Inflammatory macrophage (primary cell): ENCODE data around the gene AGFG1.

ENCODE experiments used
- DNase-seq, 2 donors: peaks; one replicate each; pipeline ENCODE4 v3.0.0-alpha.2; 2020 to 2022

Gene AGFG1

GRCh38 chr2:227461811-227462461 lies 10.0 kb upstream of the AGFG1 start:
- no peak for DNase-seq

GRCh38 chr2:227462462-227462951 lies 9.4 kb upstream of the AGFG1 start:
- DNase-seq: no peak

GRCh38 chr2:227462972-227463931 lies 8.7 kb upstream of the AGFG1 start:
- no peak for DNase-seq

DNA sequence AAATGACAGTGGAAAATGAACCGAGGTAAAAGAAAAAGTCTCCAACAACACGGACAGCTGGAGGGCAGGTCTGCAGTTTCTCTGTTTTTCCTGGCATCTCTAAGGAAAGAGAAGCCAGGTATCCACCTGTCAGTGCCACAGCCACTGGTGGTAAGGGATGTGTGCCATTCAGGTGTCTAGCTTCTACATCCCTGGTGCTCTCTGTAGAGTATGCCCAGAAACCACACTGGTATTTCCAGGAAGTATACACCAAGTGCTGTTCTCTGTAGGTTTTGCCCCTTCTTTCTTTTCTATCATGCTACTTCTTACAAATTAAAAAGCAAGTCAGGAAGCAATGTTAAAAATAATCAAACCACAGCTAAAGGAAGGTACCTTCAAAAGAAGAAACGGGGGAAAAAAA lies 7.6 kb upstream of the AGFG1 start:
- DNase-seq: no peak

DNA sequence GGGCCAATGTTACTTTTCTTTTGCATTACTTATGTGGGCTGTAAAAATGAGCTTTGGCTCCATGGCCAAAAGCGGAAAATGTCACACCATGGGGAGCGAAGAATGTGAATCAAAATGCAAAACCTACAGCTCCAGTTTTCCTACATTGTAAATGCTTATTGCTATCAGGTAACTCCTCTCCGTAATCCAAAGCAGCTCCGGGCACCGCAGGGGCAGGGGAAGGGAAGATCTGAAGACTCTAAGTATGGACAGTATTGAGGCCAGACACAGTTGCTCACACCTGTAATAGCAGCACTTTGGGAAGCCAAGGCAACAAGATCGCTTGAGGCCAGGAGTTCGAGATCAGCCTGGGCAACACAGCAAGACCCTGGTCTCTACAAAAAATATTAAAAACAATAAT lies 7.1 kb upstream of the AGFG1 start:
- DNase-seq: no peak

GRCh38 chr2:227466887-227467600 lies 4.9 kb upstream of the AGFG1 start:
- DNase-seq: no peak

DNA sequence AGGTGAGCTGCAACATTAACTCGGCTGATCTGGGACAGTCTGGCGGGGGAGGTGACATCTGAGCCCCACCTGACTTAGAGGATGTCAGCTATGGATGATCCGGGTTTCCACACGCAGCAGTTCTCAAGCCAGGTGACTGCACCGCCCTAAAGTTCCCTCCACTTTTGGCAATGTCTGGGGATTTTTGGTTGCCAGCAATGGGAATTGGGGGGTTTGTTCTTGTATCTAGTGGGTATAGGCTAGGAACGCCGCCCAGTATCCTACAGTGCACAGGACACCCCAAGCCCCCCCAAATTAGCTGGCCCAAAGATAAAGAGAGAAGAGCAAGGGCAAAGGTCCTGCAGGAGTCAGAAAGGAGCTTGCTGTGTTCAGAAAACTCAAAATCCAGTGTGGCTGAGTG lies 544 bp upstream of the AGFG1 start:
- no peak for DNase-seq

GRCh38 chr2:227472265-227473121 lies 537 bp downstream of the AGFG1 start:
- DNase-seq: peak in 1 of 2 donors; percentile 54

GRCh38 chr2:227473122-227473461 lies 1.1 kb downstream of the AGFG1 start:
- no peak for DNase-seq

DNA sequence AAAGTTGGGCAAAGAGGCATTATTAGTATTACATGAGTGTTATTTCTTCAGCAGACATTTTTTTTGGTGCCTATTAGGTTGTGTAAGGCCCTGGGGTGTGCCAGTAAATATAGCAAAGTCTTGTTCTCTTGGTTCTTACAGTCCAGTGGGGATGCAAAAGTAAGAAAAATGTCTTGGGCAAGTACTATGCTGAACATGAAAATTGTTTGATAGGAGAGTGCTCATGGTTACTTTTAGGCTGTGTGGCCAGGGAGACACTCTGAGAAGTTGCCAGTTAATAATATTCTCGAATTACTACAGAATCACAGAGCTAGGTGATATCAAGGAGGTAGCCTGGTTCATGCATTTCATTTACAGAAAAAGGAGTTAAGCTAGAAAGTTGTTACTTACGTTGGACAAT lies 1.9 kb downstream of the AGFG1 start:
- DNase-seq: peak in 1 of 2 donors; percentile 17

- no peak for DNase-seq
Observed at GRCh38 chr2:227474410-227474809, 2.5 kb downstream of the AGFG1 start.

DNA sequence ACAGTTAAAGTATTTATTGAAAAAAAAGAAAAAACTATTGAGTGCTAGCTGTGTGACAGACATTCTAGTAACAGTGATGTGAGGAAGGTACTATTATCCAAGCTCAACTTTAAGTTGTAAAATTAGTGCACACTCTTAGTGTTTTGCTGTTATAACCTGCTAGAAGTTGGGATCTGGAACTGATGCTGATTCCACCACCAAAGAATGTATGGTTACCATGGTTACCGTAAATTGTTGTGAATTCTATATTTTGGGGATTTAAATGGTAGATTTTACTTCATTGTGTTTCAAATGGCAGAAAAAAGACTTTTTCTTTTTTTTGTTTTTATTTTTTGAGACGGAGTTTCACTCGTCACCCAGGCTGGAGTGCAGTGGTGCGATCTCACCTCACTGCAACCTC lies 5.3 kb downstream of the AGFG1 start:
- no peak for DNase-seq

- DNase-seq: peak; percentile 41 to 59
Observed at GRCh38 chr2:227479865-227480475, 8.0 kb downstream of the AGFG1 start.

GRCh38 chr2:227480528-227480927 lies 8.6 kb downstream of the AGFG1 start:
- DNase-seq: no peak

DNA sequence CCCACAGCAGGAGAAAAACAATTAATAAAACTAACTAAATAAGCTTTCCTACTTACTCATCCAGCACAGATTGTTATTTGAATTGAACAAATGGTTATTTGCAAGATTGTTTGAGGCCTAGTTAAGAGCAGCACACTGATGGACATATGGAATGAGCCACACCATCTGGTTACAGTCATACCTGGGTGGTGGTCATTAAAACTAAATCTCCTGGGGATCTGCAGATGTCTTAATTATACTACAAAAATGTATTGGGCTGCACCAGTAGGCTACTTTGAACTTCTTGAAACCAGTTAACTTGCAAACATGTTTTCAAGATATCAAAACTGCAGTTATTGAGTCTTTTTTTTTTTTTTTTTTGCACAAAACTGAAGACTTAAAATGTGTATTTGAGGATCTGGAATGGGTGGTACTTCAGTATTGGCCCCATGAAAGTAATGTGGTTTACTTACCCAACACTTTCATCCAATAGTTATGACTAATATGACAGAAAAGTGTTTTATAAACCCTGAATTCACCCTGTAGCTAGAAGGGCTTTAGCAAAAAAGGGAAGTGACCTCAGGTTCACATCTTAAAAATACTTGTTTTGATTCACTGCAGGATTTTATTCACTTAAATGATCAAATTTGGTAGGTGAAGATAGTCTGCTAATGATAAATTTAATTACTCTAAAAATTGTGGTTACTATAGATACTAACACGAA lies 10.8 kb downstream of the AGFG1 start:
- peak; percentile 23 to 61 for DNase-seq

GRCh38 chr2:227485429-227485828 lies 13.5 kb downstream of the AGFG1 start:
- no peak for DNase-seq

GRCh38 chr2:227486688-227487087 lies 14.7 kb downstream of the AGFG1 start:
- no peak for DNase-seq

DNA sequence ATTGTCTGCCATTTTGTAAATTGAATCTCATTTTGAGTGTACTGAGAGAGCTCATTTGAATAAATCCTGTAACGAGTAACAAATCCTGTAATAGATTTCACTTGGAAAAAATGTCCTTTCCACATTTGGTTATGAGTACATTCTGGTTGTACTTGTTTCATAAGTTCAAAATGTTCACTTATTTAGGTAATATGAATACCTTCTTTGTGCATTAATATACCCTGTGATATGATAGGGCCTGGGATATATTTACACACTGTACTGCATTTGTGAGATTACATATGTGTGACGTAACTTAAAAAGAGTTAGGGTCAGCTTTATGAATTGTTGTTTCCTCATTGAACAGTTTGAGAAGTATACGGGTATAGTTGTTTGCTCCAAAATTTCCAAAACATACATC lies 16.1 kb downstream of the AGFG1 start:
- no peak for DNase-seq

GRCh38 chr2:227491386-227491785 lies 19.4 kb downstream of the AGFG1 start:
- DNase-seq: peak in 1 of 2 donors; percentile 13

GRCh38 chr2:227493524-227493923 lies 21.6 kb downstream of the AGFG1 start:
- DNase-seq: no peak

- DNase-seq: no peak
Observed at GRCh38 chr2:227497158-227497557, 25.2 kb downstream of the AGFG1 start.
